ENCODE results near the gene SLC35F3.

The SLC35F3 gene

DNA sequence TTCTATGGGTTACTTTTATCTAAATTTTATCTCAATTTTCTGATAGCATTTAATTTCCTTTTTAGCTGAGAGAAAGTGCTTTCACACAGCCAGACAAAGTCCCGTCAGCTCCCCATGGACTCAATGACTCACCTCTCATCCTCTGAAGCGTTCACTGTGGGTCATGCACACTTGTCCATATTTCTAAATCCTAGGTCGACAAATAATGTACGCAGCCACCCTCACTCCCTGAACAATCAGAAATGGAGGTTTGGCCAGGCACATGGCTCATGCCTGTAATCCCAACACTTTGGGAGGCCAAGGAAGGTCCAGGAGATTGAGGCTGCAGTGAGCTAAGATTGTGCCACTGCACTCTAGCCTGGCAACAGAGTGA is 426.4 kb downstream of the SLC35F3 start:
- Histone ChIP-seq H3K27ac (ENCODE audit: low read depth, low read length) (no peak overlapping the region), H4K20me1 (ENCODE audit: low read depth, low read length) (no peaks in the 10 kb centered on the region), H3F3A (ENCODE audit: insufficient read depth) (no peaks in the 10 kb centered on the region), H3K9me3 (ENCODE audit: insufficient read depth, low read length) (no peaks in the 10 kb centered on the region), H3K79me2 (ENCODE audit: insufficient read depth, low read length) (no peaks in the 10 kb centered on the region), H3K27me3 (ENCODE audit: low read length) (no peaks in the 10 kb centered on the region), H3K9me2 (replicated peaks; ENCODE audit: insufficient read depth, low read length) (no peaks in the 10 kb centered on the region), H3K4me2 (ENCODE audit: low read depth, low read length, poor library complexity, severe bottlenecking) (no peak overlapping the region), H3K9ac (ENCODE audit: low read length) (no peak overlapping the region), H2AFZ (ENCODE audit: low read depth, low read length, severe bottlenecking) (no peak overlapping the region), H3K36me3 (ENCODE audit: low read length) (no peaks in the 10 kb centered on the region), H3K4me3 (ENCODE audit: insufficient read depth, low read length, poor library complexity, severe bottlenecking) (no peak overlapping the region)
- TF ChIP-seq EZH2phosphoT487 (conservative IDR thresholded peaks at IDR 0.05; ENCODE audit: low read length) (no peak), CTCF (IDR thresholded peaks at IDR 0.05; ENCODE audit: insufficient read depth, low read length, poor library complexity, severe bottlenecking) (no peak)

DNA sequence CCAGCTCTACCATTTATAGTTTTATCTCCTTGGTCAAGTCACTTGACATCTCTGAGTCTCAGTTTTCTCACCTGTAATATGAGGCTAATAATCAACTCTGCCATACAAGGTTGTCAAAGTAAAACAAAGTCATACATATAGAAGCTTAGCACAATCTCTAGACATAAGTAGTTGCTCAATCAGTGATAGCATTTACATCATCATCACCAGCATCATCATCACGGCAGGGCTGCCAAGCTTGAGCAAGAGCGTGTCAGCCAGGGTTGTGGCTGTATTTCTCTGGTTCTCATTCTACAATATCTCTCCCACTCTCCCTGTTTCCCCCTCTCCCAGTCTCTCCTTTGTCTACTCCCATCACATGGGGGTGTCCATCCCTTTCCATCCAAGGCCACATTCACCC is 427.0 kb downstream of the SLC35F3 start:
- TF ChIP-seq EZH2phosphoT487 (conservative IDR thresholded peaks at IDR 0.05; ENCODE audit: low read length) (no peak), CTCF (IDR thresholded peaks at IDR 0.05; ENCODE audit: insufficient read depth, low read length, poor library complexity, severe bottlenecking) (no peak)
- no peaks in the 10 kb centered on the region for H3K9me2 ChIP-seq (replicated peaks; ENCODE audit: insufficient read depth, low read length)
- no peaks in the 10 kb centered on the region for H4K20me1 ChIP-seq (ENCODE audit: low read depth, low read length)
- H3K79me2 ChIP-seq (ENCODE audit: insufficient read depth, low read length) = no peaks in the 10 kb centered on the region
- H3K4me3 ChIP-seq (ENCODE audit: insufficient read depth, low read length, poor library complexity, severe bottlenecking) = no peak overlapping the region
- H3K9ac ChIP-seq (ENCODE audit: low read length) = no peak overlapping the region
- no peaks in the 10 kb centered on the region for H3K9me3 ChIP-seq (ENCODE audit: insufficient read depth, low read length)
- H3K36me3 ChIP-seq (ENCODE audit: low read length) = no peaks in the 10 kb centered on the region
- no peaks in the 10 kb centered on the region for H3F3A ChIP-seq (ENCODE audit: insufficient read depth)
- H3K4me2 ChIP-seq (ENCODE audit: low read depth, low read length, poor library complexity, severe bottlenecking) = no peak overlapping the region
- H2AFZ ChIP-seq (ENCODE audit: low read depth, low read length, severe bottlenecking) = no peak overlapping the region
- H3K27ac ChIP-seq (ENCODE audit: low read depth, low read length) = no peak overlapping the region
- no peaks in the 10 kb centered on the region for H3K27me3 ChIP-seq (ENCODE audit: low read length)

DNA sequence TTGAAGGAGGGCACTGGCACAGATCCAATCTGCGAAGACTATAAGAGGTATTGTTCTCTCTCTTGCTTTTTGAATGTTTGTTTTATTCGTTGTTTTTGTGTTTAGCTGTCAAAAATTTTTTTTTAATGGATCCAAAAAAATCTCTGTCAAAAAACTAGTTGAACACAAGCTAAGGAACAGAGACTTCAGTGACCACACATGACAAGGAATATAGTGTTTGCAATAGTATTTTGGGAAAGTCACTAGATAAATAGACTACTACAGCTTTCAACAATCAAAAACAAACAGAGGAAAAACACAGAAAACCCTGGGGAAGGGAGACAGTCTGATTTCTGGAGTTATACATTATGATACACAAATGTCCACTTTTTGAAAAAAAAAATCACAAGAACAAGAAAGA is 431.9 kb downstream of the SLC35F3 start:
- Histone ChIP-seq H3K9me3 (ENCODE audit: insufficient read depth, low read length) (peaks cover 4% of the 10 kb centered on the region; the same call in 1 of the 2 replicates), H3K4me2 (ENCODE audit: low read depth, low read length, poor library complexity, severe bottlenecking) (no peak overlapping the region), H3K27me3 (ENCODE audit: low read length) (no peaks in the 10 kb centered on the region), H2AFZ (ENCODE audit: low read depth, low read length, severe bottlenecking) (no peak overlapping the region), H3F3A (ENCODE audit: insufficient read depth) (no peaks in the 10 kb centered on the region), H3K9me2 (replicated peaks; ENCODE audit: insufficient read depth, low read length) (no peaks in the 10 kb centered on the region), H3K27ac (ENCODE audit: low read depth, low read length) (no peak overlapping the region), H3K36me3 (ENCODE audit: low read length) (no peaks in the 10 kb centered on the region), H3K79me2 (ENCODE audit: insufficient read depth, low read length) (no peaks in the 10 kb centered on the region), H3K4me3 (ENCODE audit: insufficient read depth, low read length, poor library complexity, severe bottlenecking) (no peak overlapping the region), H3K9ac (ENCODE audit: low read length) (no peak overlapping the region), H4K20me1 (ENCODE audit: low read depth, low read length) (no peaks in the 10 kb centered on the region)
- no peak for TF ChIP-seq EZH2phosphoT487 (conservative IDR thresholded peaks at IDR 0.05; ENCODE audit: low read length)
- TF ChIP-seq CTCF (IDR thresholded peaks at IDR 0.05; ENCODE audit: insufficient read depth, low read length, poor library complexity, severe bottlenecking) = no peak
